NT2/D1 (cell line): ENCODE data around the gene NXPH4.

Experiments used
- YY1 ChIP-seq: IDR thresholded peaks from 2 replicates; pipeline ENCODE4 v1.6.1; 2011; ENCODE audit not compliant: insufficient read length, insufficient read depth
- ZNF274 ChIP-seq: IDR thresholded peaks from 2 replicates; pipeline ENCODE4 v1.6.1; 2011; ENCODE audit warnings: mild to moderate bottlenecking, low read depth, low read length

GRCh38 chr12:57210461-57210860 is 6.1 kb upstream of the NXPH4 start:
- TF ChIP-seq YY1, result no peak
- no peak for TF ChIP-seq ZNF274
